ENCODE data around the gene POLD2. TPM values are rescaled to one million over a fixed set of nuclear protein-coding genes. Genes with fewer than 3 reads are reported as not detected.

The POLD2 gene
- total and polyA plus RNA-seq, 3 experiments from 2014 or later = 74.1 to 291 (median 279) TPM

- Mint-ChIP-seq H3K27me3 (peaks cover 3 to 4% of the 10 kb centered on the region in 2 donors), H3K36me3 (peaks cover 0 to 4% (median 0%) of the 10 kb centered on the region in 3 donors), H3K4me3 (no peak overlapping the region), H3K4me1 (no peaks in the 10 kb centered on the region), H3K27ac (no peak overlapping the region), H3K9me3 (no peaks in the 10 kb centered on the region)
- Histone ChIP-seq H3K4me3 (ENCODE audit: low read length) (no peak overlapping the region), H3K27ac (ENCODE audit: low read depth, low read length) (no peak overlapping the region), H3K27me3 (ENCODE audit: insufficient read depth, low read length, poor library complexity, severe bottlenecking) (no peaks in the 10 kb centered on the region), H3K4me1 (ENCODE audit: insufficient read depth, low read length) (no peaks in the 10 kb centered on the region), H3K36me3 (ENCODE audit: insufficient read depth, low read length) (no peaks in the 10 kb centered on the region), H3K9me3 (ENCODE audit: low read length) (no peaks in the 10 kb centered on the region)
- ChIA-PET POLR2A (interaction anchor here (0.5 kb wide), 1 partner anchor 372 kb away, joined by 5 read pairs; no protein-coding TSS in a partner anchor), CTCF (interaction anchor here (1.1 kb wide), 1 partner anchor 11 kb away, joined by 3 read pairs; no protein-coding TSS in a partner anchor)
- no peak for DNase-seq
Measured at GRCh38 chr7:44155191-44156185, 32.1 kb upstream of the POLD2 start.

GRCh38 chr7:44154703-44155102 is 31.4 kb upstream of the POLD2 start:
- H3K4me1 ChIP-seq (ENCODE audit: insufficient read depth, low read length) = no peaks in the 10 kb centered on the region
- ChIA-PET POLR2A (no interaction called here), CTCF (interaction anchor here (1.1 kb wide), 1 partner anchor 12 kb away, joined by 3 read pairs; no protein-coding TSS in a partner anchor)
- Mint-ChIP-seq H3K4me1 (no peaks in the 10 kb centered on the region), H3K4me3 (no peak overlapping the region), H3K9me3 (no peaks in the 10 kb centered on the region), H3K36me3 (peaks cover 0 to 4% (median 0%) of the 10 kb centered on the region in 3 donors), H3K27me3 (peaks cover 3 to 4% of the 10 kb centered on the region in 2 donors), H3K27ac (no peak overlapping the region)
- H3K9me3 ChIP-seq (ENCODE audit: low read length) = no peaks in the 10 kb centered on the region
- H3K4me3 ChIP-seq (ENCODE audit: low read length) = no peak overlapping the region
- H3K27ac ChIP-seq (ENCODE audit: low read depth, low read length) = no peak overlapping the region
- no peaks in the 10 kb centered on the region for H3K36me3 ChIP-seq (ENCODE audit: insufficient read depth, low read length)
- DNase-seq = no peak
- H3K27me3 ChIP-seq (ENCODE audit: insufficient read depth, low read length, poor library complexity, severe bottlenecking) = no peaks in the 10 kb centered on the region

GRCh38 chr7:44153948-44154335 is 30.6 kb upstream of the POLD2 start:
- H3K36me3 Mint-ChIP-seq = peaks cover 0 to 4% (median 0%) of the 10 kb centered on the region in 3 donors
- no peak overlapping the region for H3K4me3 Mint-ChIP-seq
- Histone ChIP-seq H3K9me3 (ENCODE audit: low read length) (no peaks in the 10 kb centered on the region), H3K36me3 (ENCODE audit: insufficient read depth, low read length) (no peaks in the 10 kb centered on the region), H3K4me1 (ENCODE audit: insufficient read depth, low read length) (no peaks in the 10 kb centered on the region), H3K27ac (ENCODE audit: low read depth, low read length) (no peak overlapping the region), H3K27me3 (ENCODE audit: insufficient read depth, low read length, poor library complexity, severe bottlenecking) (no peaks in the 10 kb centered on the region), H3K4me3 (ENCODE audit: low read length) (no peak overlapping the region)
- peaks cover 3 to 4% of the 10 kb centered on the region in 2 donors for H3K27me3 Mint-ChIP-seq
- no peak for DNase-seq
- no peaks in the 10 kb centered on the region for H3K9me3 Mint-ChIP-seq
- ChIA-PET POLR2A (no interaction called here), CTCF (interaction anchor here (1.1 kb wide), 2 partner anchors 11 to 12 kb away, joined by 3 read pairs; no protein-coding TSS in a partner anchor)
- H3K4me1 Mint-ChIP-seq = no peaks in the 10 kb centered on the region
- H3K27ac Mint-ChIP-seq = no peak overlapping the region

GRCh38 chr7:44152971-44153947 is 29.9 kb upstream of the POLD2 start:
- Mint-ChIP-seq H3K4me1 (no peaks in the 10 kb centered on the region), H3K4me3 (no peak overlapping the region), H3K27ac (no peak overlapping the region), H3K9me3 (no peaks in the 10 kb centered on the region), H3K27me3 (peaks cover 3 to 4% of the 10 kb centered on the region in 2 donors), H3K36me3 (peaks cover 0 to 4% (median 0%) of the 10 kb centered on the region in 3 donors)
- Histone ChIP-seq H3K27me3 (ENCODE audit: insufficient read depth, low read length, poor library complexity, severe bottlenecking) (no peaks in the 10 kb centered on the region), H3K36me3 (ENCODE audit: insufficient read depth, low read length) (no peaks in the 10 kb centered on the region), H3K27ac (ENCODE audit: low read depth, low read length) (no peak overlapping the region), H3K4me1 (ENCODE audit: insufficient read depth, low read length) (no peaks in the 10 kb centered on the region), H3K4me3 (ENCODE audit: low read length) (no peak overlapping the region), H3K9me3 (ENCODE audit: low read length) (no peaks in the 10 kb centered on the region)
- ChIA-PET CTCF (interaction anchor here (1.1 kb wide), 1 partner anchor 11 kb away, joined by 3 read pairs; no protein-coding TSS in a partner anchor), POLR2A (interaction anchor here (0.7 kb wide), 1 partner anchor 73 kb away, joined by 6 read pairs; no protein-coding TSS in a partner anchor)
- no peak for DNase-seq

GRCh38 chr7:44151956-44152355 is 28.6 kb upstream of the POLD2 start:
- no peak overlapping the region for H3K4me3 Mint-ChIP-seq
- no peaks in the 10 kb centered on the region for H3K4me1 ChIP-seq (ENCODE audit: insufficient read depth, low read length)
- no peaks in the 10 kb centered on the region for H3K27me3 ChIP-seq (ENCODE audit: insufficient read depth, low read length, poor library complexity, severe bottlenecking)
- H3K4me3 ChIP-seq (ENCODE audit: low read length) = no peak overlapping the region
- H3K4me1 Mint-ChIP-seq = peaks cover 0 to under 1% (median 0%) of the 10 kb centered on the region in 3 donors
- no peak overlapping the region for H3K27ac Mint-ChIP-seq
- no peaks in the 10 kb centered on the region for H3K9me3 ChIP-seq (ENCODE audit: low read length)
- ChIA-PET CTCF (no interaction called here), POLR2A (no interaction called here)
- no peak overlapping the region for H3K27ac ChIP-seq (ENCODE audit: low read depth, low read length)
- no peak for DNase-seq
- peaks cover 0 to 6% of the 10 kb centered on the region in 2 donors for H3K27me3 Mint-ChIP-seq
- H3K9me3 Mint-ChIP-seq = no peaks in the 10 kb centered on the region
- H3K36me3 ChIP-seq (ENCODE audit: insufficient read depth, low read length) = no peaks in the 10 kb centered on the region
- no peaks in the 10 kb centered on the region for H3K36me3 Mint-ChIP-seq

GRCh38 chr7:44150966-44151941 is 27.9 kb upstream of the POLD2 start:
- no peaks in the 10 kb centered on the region for H3K27me3 ChIP-seq (ENCODE audit: insufficient read depth, low read length, poor library complexity, severe bottlenecking)
- Mint-ChIP-seq H3K27me3 (peaks cover 0 to 7% of the 10 kb centered on the region in 2 donors), H3K27ac (no peak overlapping the region), H3K4me3 (no peak overlapping the region), H3K9me3 (no peaks in the 10 kb centered on the region), H3K36me3 (no peaks in the 10 kb centered on the region), H3K4me1 (peaks cover 0 to 7% (median 0%) of the 10 kb centered on the region in 3 donors)
- H3K36me3 ChIP-seq (ENCODE audit: insufficient read depth, low read length) = no peaks in the 10 kb centered on the region
- POLR2A ChIA-PET = interaction anchor here (0.6 kb wide), 1 partner anchor 338 kb away, joined by 3 read pairs; no protein-coding TSS in a partner anchor
- CTCF ChIA-PET = no interaction called here
- H3K4me3 ChIP-seq (ENCODE audit: low read length) = no peak overlapping the region
- DNase-seq = no peak
- H3K4me1 ChIP-seq (ENCODE audit: insufficient read depth, low read length) = peaks cover 6% of the 10 kb centered on the region
- no peaks in the 10 kb centered on the region for H3K9me3 ChIP-seq (ENCODE audit: low read length)
- no peak overlapping the region for H3K27ac ChIP-seq (ENCODE audit: low read depth, low read length)

- H3K4me3 ChIP-seq (ENCODE audit: low read length) = no peak overlapping the region
- H3K27ac ChIP-seq (ENCODE audit: low read depth, low read length) = no peak overlapping the region
- H3K36me3 Mint-ChIP-seq = no peaks in the 10 kb centered on the region
- DNase-seq = no peak
- H3K27ac Mint-ChIP-seq = no peak overlapping the region
- peaks cover 7% of the 10 kb centered on the region for H3K4me1 ChIP-seq (ENCODE audit: insufficient read depth, low read length)
- H3K9me3 ChIP-seq (ENCODE audit: low read length) = no peaks in the 10 kb centered on the region
- H3K27me3 Mint-ChIP-seq = peaks cover 0 to 4% of the 10 kb centered on the region in 2 donors
- ChIA-PET POLR2A (interaction anchor here (0.6 kb wide), 1 partner anchor 339 kb away, joined by 3 read pairs; no protein-coding TSS in a partner anchor), CTCF (no interaction called here)
- no peaks in the 10 kb centered on the region for H3K9me3 Mint-ChIP-seq
- H3K36me3 ChIP-seq (ENCODE audit: insufficient read depth, low read length) = no peaks in the 10 kb centered on the region
- H3K4me3 Mint-ChIP-seq = no peak overlapping the region
- H3K27me3 ChIP-seq (ENCODE audit: insufficient read depth, low read length, poor library complexity, severe bottlenecking) = no peaks in the 10 kb centered on the region
- H3K4me1 Mint-ChIP-seq = peaks cover under 1 to 11% (median 4%) of the 10 kb centered on the region in 3 donors
Measured at GRCh38 chr7:44150466-44150832, 27.1 kb upstream of the POLD2 start.

Measured in CD8-positive, alpha-beta memory T cell (primary cell).